Neural cell (in vitro differentiated cells): ENCODE data around the gene LPXN. TPM values are rescaled to one million over a fixed set of nuclear protein-coding genes. Genes with fewer than 3 reads are reported as not detected.

ENCODE experiments used
- H2AFZ ChIP-seq: fragments of 200-600, 300-800 bp; sonication (generic), shearing (Covaris generic); 2 replicates; pipeline ENCODE4 v1.6.0; 2014; ENCODE audit warnings: low read depth, mild to moderate bottlenecking, antibody characterized with exemption, low read length, moderate library complexity
- H3F3A ChIP-seq: fragments of 200-600 bp; shearing (Covaris generic); 2 replicates; pipeline ENCODE4 v1.6.1; 2016; ENCODE audit warnings: mild to moderate bottlenecking, moderate library complexity, mixed read lengths, antibody characterized with exemption, low read length; ENCODE audit not compliant: insufficient read depth, poor library complexity, severe bottlenecking
- H3K27ac ChIP-seq: fragments of 200-600, 300-800 bp; sonication (generic), shearing (Covaris generic); 2 replicates; pipeline ENCODE4 v1.5.1; 2014; ENCODE audit warnings: mild to moderate bottlenecking, low read length, moderate library complexity
- H3K27me3 ChIP-seq: fragments of 300-800, 200-600 bp; sonication (generic), shearing (Covaris generic); 2 replicates; pipeline ENCODE4 v1.6.0; 2014; ENCODE audit warnings: mild to moderate bottlenecking, low read depth, low read length, moderate library complexity; ENCODE audit not compliant: insufficient read depth
- H3K36me3 ChIP-seq: fragments of 300-800, 200-600 bp; sonication (generic), shearing (Covaris generic); 2 replicates; pipeline ENCODE4 v1.5.1; 2014; ENCODE audit warnings: mild to moderate bottlenecking, antibody characterized with exemption, low read length, moderate library complexity; ENCODE audit not compliant: insufficient read depth
- H3K4me2 ChIP-seq: fragments of 300-800, 200-600 bp; sonication (generic), shearing (Covaris generic); 2 replicates; pipeline ENCODE4 v1.6.0; 2014; ENCODE audit warnings: mild to moderate bottlenecking, low read length
- H3K4me3 ChIP-seq: fragments of 300-800, 200-600 bp; sonication (generic), shearing (Covaris generic); 2 replicates; pipeline ENCODE4 v1.5.1; 2014; ENCODE audit warnings: mild to moderate bottlenecking, low read length, moderate library complexity
- H3K79me2 ChIP-seq: fragments of 200-600 bp; shearing (Covaris generic); replicated peaks from 2 replicates; pipeline ENCODE4 v1.6.0; 2014; ENCODE audit warnings: mild to moderate bottlenecking, low read length, moderate library complexity; ENCODE audit not compliant: insufficient read depth
- H3K9ac ChIP-seq: fragments of 300-800, 200-600 bp; sonication (generic), shearing (Covaris generic); 2 replicates; pipeline ENCODE4 v1.6.1; 2016; ENCODE audit warnings: mild to moderate bottlenecking, low read length, mixed read lengths
- H3K9me2 ChIP-seq: fragments of 200-600 bp; shearing (Covaris generic); 2 replicates; pipeline ENCODE4 v1.6.1; 2016; ENCODE audit warnings: mild to moderate bottlenecking, low read length, mixed read lengths; ENCODE audit not compliant: insufficient read depth
- H3K9me3 ChIP-seq: fragments of 200-600, 300-800 bp; sonication (generic), shearing (Covaris generic); 2 replicates; pipeline ENCODE4 v1.6.1; 2016; ENCODE audit warnings: mild to moderate bottlenecking, mixed run types, low read length, moderate library complexity, mixed read lengths
- H4K20me1 ChIP-seq: fragments of 200-600 bp; shearing (Covaris generic); 2 replicates; pipeline ENCODE4 v1.6.1; 2016; ENCODE audit warnings: mild to moderate bottlenecking, mixed run types; ENCODE audit not compliant: insufficient read depth
- CTCF ChIP-seq: fragments of 450-650 bp; IDR thresholded peaks from 2 replicates; pipeline ENCODE4 v1.5.1; 2014; ENCODE audit warnings: antibody characterized with exemption, mild to moderate bottlenecking, moderate library complexity; ENCODE audit not compliant: poor library complexity, severe bottlenecking
- EP300 ChIP-seq: fragments of 450-650 bp; conservative IDR thresholded peaks from 2 replicates; pipeline ENCODE4 v1.6.1; 2014; ENCODE audit warnings: antibody characterized with exemption, mild to moderate bottlenecking, moderate library complexity; ENCODE audit not compliant: poor library complexity, severe bottlenecking
- EZH2 ChIP-seq: fragments of 200-600, 300-800 bp; shearing (Covaris generic), sonication (generic); IDR thresholded peaks from 2 replicates; pipeline ENCODE4 v1.6.1; 2014; ENCODE audit warnings: antibody characterized with exemption, low read length, borderline replicate concordance, mild to moderate bottlenecking; ENCODE audit not compliant: insufficient read depth, poor library complexity, severe bottlenecking
- MXI1 ChIP-seq: fragments of 450-650 bp; conservative IDR thresholded peaks from 2 replicates; pipeline ENCODE4 v1.6.1; 2014; ENCODE audit warnings: antibody characterized with exemption, mild to moderate bottlenecking; ENCODE audit not compliant: poor library complexity, severe bottlenecking
- POLR2AphosphoS5 ChIP-seq: IDR thresholded peaks from 2 replicates; pipeline ENCODE4 v1.6.1; 2012
- RAD21 ChIP-seq: fragments of 450-650 bp; conservative IDR thresholded peaks from 2 replicates; pipeline ENCODE4 v1.6.1; 2014; ENCODE audit warnings: antibody characterized with exemption, mild to moderate bottlenecking, moderate library complexity
- REST ChIP-seq: IDR thresholded peaks from 2 replicates; pipeline ENCODE4 v1.6.1; 2012; ENCODE audit warnings: borderline replicate concordance
- SMC3 ChIP-seq: fragments of 450-650 bp; conservative IDR thresholded peaks from 2 replicates; pipeline ENCODE4 v1.6.1; 2014; ENCODE audit warnings: antibody characterized with exemption, mild to moderate bottlenecking, moderate library complexity; ENCODE audit not compliant: poor library complexity
- TAF1 ChIP-seq: IDR thresholded peaks from 2 replicates; pipeline ENCODE4 v1.6.1; 2012; ENCODE audit warnings: low read depth
- polyA plus RNA-seq: library from polyadenylated mRNA; depleted of rRNA; stranded (reverse); fragments of >200 nt; gene quantifications from 2 replicates; pipeline ENCODE4 v1.2.3, GENCODE V29; 2014

The LPXN gene
- polyA plus RNA-seq, 1 donor from 2014 or later: 4.1 TPM

GRCh38 chr11:58567889-58568512 lies 7.7 kb downstream of the LPXN start:
- H3K4me2 ChIP-seq: no peak overlapping the region
- no peaks in the 10 kb centered on the region for H3K9me2 ChIP-seq
- no peak overlapping the region for H3K4me3 ChIP-seq
- H4K20me1 ChIP-seq: no peaks in the 10 kb centered on the region
- no peak overlapping the region for H3K9ac ChIP-seq
- H3K36me3 ChIP-seq: no peaks in the 10 kb centered on the region
- H3K9me3 ChIP-seq: no peaks in the 10 kb centered on the region
- no peaks in the 10 kb centered on the region for H3K27me3 ChIP-seq
- H3K79me2 ChIP-seq: no peaks in the 10 kb centered on the region
- no peaks in the 10 kb centered on the region for H3F3A ChIP-seq
- no peak overlapping the region for H2AFZ ChIP-seq
- TF ChIP-seq EP300 (no peak), SMC3 (peak; percentile 67), RAD21 (peak; percentile 45), REST (no peak), CTCF (peak; percentile 65), POLR2AphosphoS5 (no peak), EZH2 (no peak), TAF1 (no peak), MXI1 (no peak)
- H3K27ac ChIP-seq: no peak overlapping the region

GRCh38 chr11:58564231-58564630 lies 11.4 kb downstream of the LPXN start:
- H3F3A ChIP-seq: no peaks in the 10 kb centered on the region
- no peaks in the 10 kb centered on the region for H3K27me3 ChIP-seq
- no peaks in the 10 kb centered on the region for H3K36me3 ChIP-seq
- TF ChIP-seq RAD21 (no peak), TAF1 (no peak), POLR2AphosphoS5 (no peak)
- no peak overlapping the region for H3K4me3 ChIP-seq
- no peaks in the 10 kb centered on the region for H3K79me2 ChIP-seq
- no peaks in the 10 kb centered on the region for H3K9me2 ChIP-seq
- H3K9ac ChIP-seq: no peak overlapping the region
- no peak overlapping the region for H2AFZ ChIP-seq
- H3K9me3 ChIP-seq: no peaks in the 10 kb centered on the region
- H4K20me1 ChIP-seq: no peaks in the 10 kb centered on the region
- H3K27ac ChIP-seq: no peak overlapping the region
- H3K4me2 ChIP-seq: no peak overlapping the region

GRCh38 chr11:58562375-58562800 lies 13.3 kb downstream of the LPXN start:
- Histone ChIP-seq H3F3A (no peaks in the 10 kb centered on the region), H2AFZ (no peak overlapping the region), H3K4me2 (no peak overlapping the region), H3K36me3 (no peaks in the 10 kb centered on the region), H3K4me3 (no peak overlapping the region), H3K27me3 (no peaks in the 10 kb centered on the region), H4K20me1 (no peaks in the 10 kb centered on the region), H3K9me2 (no peaks in the 10 kb centered on the region), H3K79me2 (no peaks in the 10 kb centered on the region), H3K9ac (no peak overlapping the region), H3K27ac (no peak overlapping the region), H3K9me3 (no peaks in the 10 kb centered on the region)
- TF ChIP-seq RAD21 (no peak), SMC3 (no peak), POLR2AphosphoS5 (no peak), MXI1 (no peak)
